Measurements from ENCODE around the gene GAS2L2. TPM values are rescaled to one million over a fixed set of nuclear protein-coding genes. Genes with fewer than 3 reads are reported as not detected.

Gene GAS2L2
- total and polyA plus RNA-seq, 2 of the 8 experiments (the other 6 are each of a cell fraction or from before 2014, with no cell fraction given): 0.09 to 0.13 TPM

- no peak for TF ChIP-seq RXRA (IDR thresholded peaks at IDR 0.05; ENCODE audit: insufficient read depth, low read depth, low read length)
- Histone ChIP-seq H2BK15ac (ENCODE audit: low read length) (no peak overlapping the region), H4K20me1 (replicated peaks in 1 of 2; ENCODE audit: control insufficient read depth in 1 of 2, insufficient read depth in 2 of 2, low read length in 2 of 2) (peaks cover 0 to 2% of the 10 kb centered on the region in 2 experiments), H3K9me3 (ENCODE audit: insufficient read depth in 2 of 2, low read depth in 1 of 2, low read length in 1 of 2) (no peaks in the 10 kb centered on the region), H3K79me2 (ENCODE audit: control insufficient read depth in 1 of 2, insufficient read depth in 2 of 2, low read length in 2 of 2) (no peaks in the 10 kb centered on the region), H3K4ac (replicated peaks; ENCODE audit: insufficient read length, low read depth, low read length) (no peak overlapping the region), H2BK120ac (replicated peaks; ENCODE audit: low read depth, low read length) (no peak overlapping the region), H3K23me2 (ENCODE audit: low read depth, low read length) (no peaks in the 10 kb centered on the region), H3K36me3 (ENCODE audit: control insufficient read depth in 2 of 4, insufficient read depth in 4 of 4, low read length in 3 of 4) (peaks cover 0 to 25% (median 9%) of the 10 kb centered on the region in 4 experiments; a peak in 5 of 8 replicates), H3K79me1 (ENCODE audit: low read depth, low read length) (no peaks in the 10 kb centered on the region), H2BK5ac (ENCODE audit: low read depth, low read length) (no peak overlapping the region), H4K5ac (ENCODE audit: insufficient read length, low read depth, low read length) (no peak overlapping the region), H3K23ac (ENCODE audit: insufficient read length) (no peak overlapping the region), H4K91ac (replicated peaks; ENCODE audit: insufficient read length, low read length) (no peak overlapping the region), H3K27me3 (replicated peaks in 1 of 4; ENCODE audit: control insufficient read depth in 3 of 4, extremely low read depth in 1 of 4, insufficient read depth in 3 of 4, low read length in 3 of 4) (no peaks in the 10 kb centered on the region), H3K56ac (replicated peaks; ENCODE audit: insufficient read length, low read depth, low read length) (no peak overlapping the region), H3K18ac (ENCODE audit: extremely low read depth, low read length) (no peak overlapping the region), H3K14ac (ENCODE audit: insufficient read length) (no peak overlapping the region), H3K27ac (ENCODE audit: low read depth, low read length) (no peak overlapping the region), H2BK12ac (ENCODE audit: low read depth, low read length) (no peak overlapping the region), H2AFZ (ENCODE audit: low read length) (no peak overlapping the region), H2BK20ac (ENCODE audit: low read length) (no peak overlapping the region), H3K4me3 (ENCODE audit: extremely low read depth in 1 of 4, insufficient read depth in 2 of 4, low read depth in 3 of 4, low read length in 4 of 4) (no peak overlapping the region), H3K9ac (replicated peaks in 1 of 4; ENCODE audit: extremely low read depth in 1 of 4, low read depth in 3 of 4, low read length in 3 of 4) (no peak overlapping the region), H3K4me1 (replicated peaks in 1 of 4; ENCODE audit: control insufficient read depth in 3 of 4, insufficient read depth in 4 of 4, low read length in 3 of 4) (no peaks in the 10 kb centered on the region), H2AK5ac (ENCODE audit: low read depth, low read length) (no peak overlapping the region), H4K8ac (ENCODE audit: extremely low read depth, insufficient read depth, low read length) (no peak overlapping the region), H3K4me2 (ENCODE audit: insufficient read depth in 1 of 2, low read depth in 2 of 2, low read length in 2 of 2) (no peak overlapping the region)
- 86% methylated on average over 3 of the region's 3 CpGs; no CpG with 5 or more reads in 1 of the 2 experiments for WGBS, 2 experiments (ENCODE audit: extremely low coverage in 1 of 2, insufficient coverage in 1 of 2, insufficient read length in 1 of 2, insufficient replicate concordance in 2 of 2, low coverage in 1 of 2, low lambda C conversion rate in 2 of 2, missing lambda C conversion rate in 1 of 2)
- ChIA-PET CTCF (ENCODE audit: partially characterized antibody) (interaction anchor here (1.3 kb wide), 1 partner anchor 12 kb away, joined by 3 read pairs; no protein-coding TSS in a partner anchor), POLR2A (ENCODE audit: partially characterized antibody) (no interaction called here)
- FAIRE-seq (no peak), DNase-seq (ENCODE audit: low read depth in 1 of 2, low spot score in 2 of 2) (no peak)
Measured at GRCh38 chr17:35708149-35708548, 44.9 kb downstream of the GAS2L2 start.
